Loucy (cell line): ENCODE data around the gene B3GALT6.

Experiments used
- H2AFZ ChIP-seq: fragments of 200-600 bp; sonication (generic); 2 replicates; pipeline ENCODE4 v1.6.0; 2016; ENCODE audit warnings: antibody characterized with exemption, mild to moderate bottlenecking, low read length, moderate library complexity
- H3F3A ChIP-seq: fragments of 200-600 bp; 2 replicates; pipeline ENCODE4 v1.6.0; 2016; ENCODE audit warnings: antibody characterized with exemption, low read depth, mild to moderate bottlenecking
- H3K27me3 ChIP-seq: fragments of 200-600 bp; sonication (generic); 2 replicates; pipeline ENCODE4 v1.6.1; 2014; ENCODE audit warnings: low read length, mild to moderate bottlenecking; ENCODE audit not compliant: insufficient read depth, poor library complexity, severe bottlenecking
- H3K36me3 ChIP-seq: fragments of 200-600 bp; sonication (generic); 2 replicates; pipeline ENCODE4 v1.6.1; 2016; ENCODE audit warnings: low read length; ENCODE audit not compliant: insufficient read depth
- H3K4me1 ChIP-seq: fragments of 200-600 bp; sonication (generic); 2 replicates; pipeline ENCODE4 v1.5.1; 2014; ENCODE audit warnings: low read length, mild to moderate bottlenecking; ENCODE audit not compliant: insufficient read depth, poor library complexity, severe bottlenecking
- H3K4me2 ChIP-seq: fragments of 200-600 bp; sonication (generic); 2 replicates; pipeline ENCODE4 v1.6.0; 2014; ENCODE audit warnings: antibody characterized with exemption, low read length, low read depth, mild to moderate bottlenecking; ENCODE audit not compliant: poor library complexity, severe bottlenecking
- H3K4me3 ChIP-seq: fragments of 200-600 bp; sonication (generic); 2 replicates; pipeline ENCODE4 v1.5.1; 2014; ENCODE audit warnings: low read length, mild to moderate bottlenecking, mixed read lengths; ENCODE audit not compliant: poor library complexity, severe bottlenecking
- H3K79me2 ChIP-seq: fragments of 200-600 bp; sonication (generic); 2 replicates; pipeline ENCODE4 v1.6.1; 2014; ENCODE audit warnings: low read length; ENCODE audit not compliant: insufficient read depth
- H3K9ac ChIP-seq: fragments of 200-600 bp; sonication (generic); 2 replicates; pipeline ENCODE4 v1.6.0; 2014; ENCODE audit warnings: mild to moderate bottlenecking, low read depth, low read length, moderate library complexity; ENCODE audit not compliant: poor library complexity, severe bottlenecking
- H3K9me2 ChIP-seq: fragments of 200-600 bp; sonication (generic); replicated peaks from 2 replicates; pipeline ENCODE4 v1.6.1; 2016; ENCODE audit warnings: low read depth, low read length, mixed read lengths
- H3K9me3 ChIP-seq: fragments of 200-600 bp; sonication (generic); 2 replicates; pipeline ENCODE4 v1.6.1; 2014; ENCODE audit warnings: mild to moderate bottlenecking, antibody characterized with exemption, low read length, low read depth; ENCODE audit not compliant: insufficient read depth
- H4K20me1 ChIP-seq: fragments of 200-600 bp; sonication (generic); 2 replicates; pipeline ENCODE4 v1.6.0; 2014; ENCODE audit warnings: antibody characterized with exemption, low read length, mild to moderate bottlenecking; ENCODE audit not compliant: insufficient read depth, poor library complexity, severe bottlenecking
- CTCF ChIP-seq: fragments of 200-600 bp; sonication (generic); conservative IDR thresholded peaks from 2 replicates; pipeline ENCODE4 v1.5.1; 2014; ENCODE audit warnings: mild to moderate bottlenecking, antibody characterized with exemption, low read length
- EZH2phosphoT487 ChIP-seq: fragments of 200-600 bp; IDR thresholded peaks from 2 replicates; pipeline ENCODE4 v1.6.1; 2018; ENCODE audit warnings: antibody characterized with exemption, mild to moderate bottlenecking, moderate library complexity, borderline replicate concordance

Gene B3GALT6

GRCh38 chr1:1259119-1259488, 27.1 kb downstream of the B3GALT6 start:
- Histone ChIP-seq H3K79me2 (peaks cover 4% of the 10 kb centered on the region; the same call in 1 of the 2 replicates), H2AFZ (no peak overlapping the region), H4K20me1 (no peaks in the 10 kb centered on the region), H3K36me3 (peaks cover 32% of the 10 kb centered on the region; the same call in 1 of the 2 replicates), H3K4me3 (no peak overlapping the region), H3K9me2 (no peaks in the 10 kb centered on the region), H3F3A (no peaks in the 10 kb centered on the region), H3K27me3 (no peaks in the 10 kb centered on the region), H3K9me3 (no peaks in the 10 kb centered on the region), H3K4me2 (no peak overlapping the region), H3K4me1 (no peaks in the 10 kb centered on the region), H3K9ac (no peak overlapping the region)
- TF ChIP-seq EZH2phosphoT487 (no peak), CTCF (no peak)

GRCh38 chr1:1259540-1259939, 27.5 kb downstream of the B3GALT6 start:
- Histone ChIP-seq H3K9ac (no peak overlapping the region), H3K27me3 (no peaks in the 10 kb centered on the region), H3K36me3 (peaks cover 31% of the 10 kb centered on the region; the same call in 1 of the 2 replicates), H3F3A (no peaks in the 10 kb centered on the region), H2AFZ (no peak overlapping the region), H3K9me2 (no peaks in the 10 kb centered on the region), H3K4me2 (no peak overlapping the region), H4K20me1 (no peaks in the 10 kb centered on the region), H3K4me1 (no peaks in the 10 kb centered on the region), H3K4me3 (no peak overlapping the region), H3K79me2 (peaks cover 4% of the 10 kb centered on the region; the same call in 1 of the 2 replicates), H3K9me3 (no peaks in the 10 kb centered on the region)
- no peak for TF ChIP-seq EZH2phosphoT487
- no peak for TF ChIP-seq CTCF

- Histone ChIP-seq H3F3A (no peaks in the 10 kb centered on the region), H3K4me2 (no peak overlapping the region), H3K79me2 (peaks cover 4% of the 10 kb centered on the region; the same call in 1 of the 2 replicates), H3K4me1 (no peaks in the 10 kb centered on the region), H3K27me3 (no peaks in the 10 kb centered on the region), H4K20me1 (no peaks in the 10 kb centered on the region), H3K36me3 (peaks cover 25% of the 10 kb centered on the region; the same call in 1 of the 2 replicates), H2AFZ (no peak overlapping the region), H3K4me3 (no peak overlapping the region), H3K9me2 (no peaks in the 10 kb centered on the region), H3K9ac (no peak overlapping the region), H3K9me3 (no peaks in the 10 kb centered on the region)
- TF ChIP-seq EZH2phosphoT487 (no peak), CTCF (no peak)
These were observed 28.0 kb downstream of the B3GALT6 start for GRCh38 chr1:1259951-1260600.
